Uterus (tissue), 2 donors: ENCODE data around the gene ESRRG.

Experiments
- POLR2A ChIP-seq, 2 donors: fragments of 450-650 bp; IDR thresholded peaks; one replicate each; pipeline ENCODE4 v1.6.1; 2016; ENCODE audit warnings: antibody characterized with exemption in 2 of 2, mild to moderate bottlenecking in 1 of 2, moderate library complexity in 1 of 2
- TF ChIP-seq, protein P1 (sequence below), 4 experiments: fragments of 200-600 bp in 2 of 4; fragments of 450-650 bp in 2 of 4; sonication (generic) in 2 of 4; IDR thresholded peaks; one replicate each; pipeline ENCODE4 v1.5.1; 2016 to 2019; ENCODE audit warnings: antibody characterized with exemption in 4 of 4, mild to moderate bottlenecking in 2 of 4, moderate library complexity in 1 of 4

DNA sequence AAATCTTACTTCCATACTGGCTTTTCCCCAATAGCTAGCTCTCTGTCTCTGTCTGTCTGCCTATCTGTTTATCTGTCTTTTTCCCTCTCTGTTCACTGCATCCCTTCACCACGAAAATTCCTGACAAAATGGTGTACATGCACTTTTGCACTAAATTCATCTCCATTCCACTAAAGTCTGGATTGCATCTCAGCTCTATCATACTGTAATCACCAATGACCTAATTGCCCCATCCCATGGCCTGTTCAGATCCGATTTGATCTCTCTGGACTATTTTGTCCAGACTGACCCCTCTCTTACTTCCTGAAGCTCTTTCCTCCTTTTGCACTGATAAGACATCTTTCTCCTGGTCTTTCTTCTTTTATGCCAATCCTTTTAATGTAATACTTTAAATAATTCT lies 187.5 kb downstream of the ESRRG start:
- no peak for TF ChIP-seq POLR2A (IDR thresholded peaks at IDR 0.05)
- TF ChIP-seq, protein P1, sequence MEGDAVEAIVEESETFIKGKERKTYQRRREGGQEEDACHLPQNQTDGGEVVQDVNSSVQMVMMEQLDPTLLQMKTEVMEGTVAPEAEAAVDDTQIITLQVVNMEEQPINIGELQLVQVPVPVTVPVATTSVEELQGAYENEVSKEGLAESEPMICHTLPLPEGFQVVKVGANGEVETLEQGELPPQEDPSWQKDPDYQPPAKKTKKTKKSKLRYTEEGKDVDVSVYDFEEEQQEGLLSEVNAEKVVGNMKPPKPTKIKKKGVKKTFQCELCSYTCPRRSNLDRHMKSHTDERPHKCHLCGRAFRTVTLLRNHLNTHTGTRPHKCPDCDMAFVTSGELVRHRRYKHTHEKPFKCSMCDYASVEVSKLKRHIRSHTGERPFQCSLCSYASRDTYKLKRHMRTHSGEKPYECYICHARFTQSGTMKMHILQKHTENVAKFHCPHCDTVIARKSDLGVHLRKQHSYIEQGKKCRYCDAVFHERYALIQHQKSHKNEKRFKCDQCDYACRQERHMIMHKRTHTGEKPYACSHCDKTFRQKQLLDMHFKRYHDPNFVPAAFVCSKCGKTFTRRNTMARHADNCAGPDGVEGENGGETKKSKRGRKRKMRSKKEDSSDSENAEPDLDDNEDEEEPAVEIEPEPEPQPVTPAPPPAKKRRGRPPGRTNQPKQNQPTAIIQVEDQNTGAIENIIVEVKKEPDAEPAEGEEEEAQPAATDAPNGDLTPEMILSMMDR (IDR thresholded peaks at IDR 0.05), result no peak
